CMK (cell line): ENCODE measurements around the gene PPP2R5A.
"Not testable (repeated sequence)": the region's sequence is repeated elsewhere in the genome, so short reads cannot be mapped to it uniquely, and the experiment has no call there.

Experiments used
- DNase-seq: peaks from one replicate; pipeline ENCODE4 v3.0.0-alpha.2; 2010; ENCODE audit warnings: low read depth

The PPP2R5A gene

DNA sequence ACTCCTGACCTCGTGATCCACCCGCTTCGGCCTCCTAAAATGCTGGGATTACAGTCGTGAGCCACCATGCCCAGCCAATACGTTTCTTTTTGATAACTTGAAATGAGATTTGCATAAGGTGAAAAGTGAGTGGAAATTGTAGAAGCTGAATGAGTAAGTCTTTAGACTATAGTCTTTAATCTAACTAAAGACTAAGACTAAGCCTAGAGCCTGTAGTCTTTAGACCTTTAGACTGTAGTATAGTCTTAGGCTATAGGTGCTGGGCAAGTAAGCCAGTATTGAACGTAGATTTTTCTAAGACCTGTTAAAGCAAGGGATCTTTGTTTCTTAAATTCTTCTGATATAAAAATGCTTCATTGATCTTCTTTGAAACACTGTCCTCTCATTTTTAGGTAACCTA lies 12.1 kb downstream of the PPP2R5A start:
- no peak for DNase-seq

- no peak for DNase-seq
Measured at GRCh38 chr1:212301580-212301979, 16.4 kb downstream of the PPP2R5A start.

GRCh38 chr1:212302745-212303383 lies 17.7 kb downstream of the PPP2R5A start:
- no peak for DNase-seq

DNA sequence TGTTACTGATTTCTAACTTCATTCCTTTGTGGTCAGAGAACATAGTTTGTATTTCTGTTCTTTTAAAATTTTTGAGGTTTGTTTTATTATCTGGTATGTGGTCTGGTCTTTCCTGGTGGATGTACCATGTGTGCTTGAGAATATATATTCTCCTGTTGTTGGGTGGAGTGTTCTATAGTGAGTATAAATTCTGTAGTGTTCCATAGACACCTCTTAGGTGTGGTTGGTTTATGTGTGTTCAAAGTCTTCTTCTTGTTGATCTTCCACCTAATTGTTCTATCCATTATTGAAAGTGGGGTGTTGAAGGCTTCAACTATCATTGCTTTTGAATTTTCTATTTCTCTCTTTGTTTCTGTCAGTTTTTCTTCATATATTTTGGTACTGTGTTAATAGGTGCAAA lies 20.1 kb downstream of the PPP2R5A start:
- DNase-seq, result no peak

- not testable (repeated sequence) for DNase-seq
Measured at GRCh38 chr1:212305984-212306452, 20.8 kb downstream of the PPP2R5A start.

- DNase-seq, result no peak
Measured at GRCh38 chr1:212309967-212310366, 24.8 kb downstream of the PPP2R5A start.

GRCh38 chr1:212310383-212310782 lies 25.2 kb downstream of the PPP2R5A start:
- DNase-seq, result no peak

DNA sequence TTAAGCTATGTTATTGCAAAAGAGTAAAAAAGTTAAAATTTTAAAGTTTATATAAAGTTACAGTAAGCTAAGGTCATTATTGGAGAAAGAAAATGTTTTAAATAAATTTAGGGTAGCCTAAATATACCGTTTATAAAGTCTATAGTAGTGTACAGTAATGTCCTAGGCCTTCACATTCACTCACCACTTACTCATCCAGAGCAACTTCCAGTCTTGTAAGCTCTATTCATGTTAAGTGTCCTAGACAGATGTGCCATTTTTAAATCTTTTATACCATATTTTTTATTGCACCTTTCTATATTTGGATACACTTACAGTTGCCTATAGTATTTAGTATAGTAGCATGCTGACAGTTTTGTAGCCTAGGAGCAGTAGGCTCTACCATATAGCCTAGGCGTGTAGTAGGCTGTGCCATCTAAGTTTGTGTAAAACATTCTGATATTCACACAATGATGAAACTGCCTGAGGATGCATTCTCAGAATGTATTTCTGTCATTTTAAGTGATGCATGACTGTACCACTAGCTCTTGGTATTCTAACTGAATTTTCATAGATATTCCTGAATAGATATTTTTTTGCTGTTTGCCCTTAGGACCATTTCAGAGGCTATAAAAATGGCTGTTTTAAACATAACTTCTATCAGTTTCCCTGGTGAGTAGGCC lies 26.8 kb downstream of the PPP2R5A start:
- DNase-seq, result no peak

DNA sequence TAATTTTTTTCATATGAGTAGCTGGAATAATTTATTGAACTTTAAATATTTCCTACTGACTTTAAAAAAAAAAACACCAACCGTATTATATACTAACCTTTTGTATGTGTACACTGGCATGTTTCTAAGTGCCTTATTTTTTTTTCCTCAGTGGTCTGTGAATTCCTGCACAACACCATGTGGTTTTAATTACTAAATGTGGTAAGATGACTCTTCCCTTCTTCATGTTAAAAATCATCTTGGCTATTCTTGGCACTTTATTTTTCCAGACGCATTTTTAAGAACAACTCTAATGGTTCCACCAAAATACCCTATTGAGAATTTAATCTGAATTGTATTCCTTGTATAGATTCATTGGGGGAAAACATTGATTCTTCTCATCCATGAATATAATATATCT lies 28.4 kb downstream of the PPP2R5A start:
- no peak for DNase-seq

DNA sequence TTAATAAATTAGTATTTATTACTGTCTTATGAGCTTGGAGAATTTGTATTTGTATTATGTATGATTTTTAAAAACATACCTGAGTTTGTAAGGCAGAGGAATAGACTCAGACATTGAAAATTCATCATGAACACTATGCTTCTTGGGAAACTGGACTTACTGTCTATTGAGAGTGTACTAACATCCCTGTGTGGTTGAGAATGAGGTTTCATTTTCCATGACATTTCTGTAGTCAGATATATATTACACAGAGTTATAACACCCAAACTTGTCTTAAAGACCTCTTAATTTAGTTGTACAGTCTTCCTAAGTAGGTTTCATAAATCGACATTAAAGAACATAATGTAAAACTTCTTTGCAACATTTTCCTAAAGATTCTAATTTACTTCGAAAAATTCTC lies 30.0 kb downstream of the PPP2R5A start:
- DNase-seq, result no peak

GRCh38 chr1:212315907-212316306 lies 30.7 kb downstream of the PPP2R5A start:
- DNase-seq, result no peak

DNA sequence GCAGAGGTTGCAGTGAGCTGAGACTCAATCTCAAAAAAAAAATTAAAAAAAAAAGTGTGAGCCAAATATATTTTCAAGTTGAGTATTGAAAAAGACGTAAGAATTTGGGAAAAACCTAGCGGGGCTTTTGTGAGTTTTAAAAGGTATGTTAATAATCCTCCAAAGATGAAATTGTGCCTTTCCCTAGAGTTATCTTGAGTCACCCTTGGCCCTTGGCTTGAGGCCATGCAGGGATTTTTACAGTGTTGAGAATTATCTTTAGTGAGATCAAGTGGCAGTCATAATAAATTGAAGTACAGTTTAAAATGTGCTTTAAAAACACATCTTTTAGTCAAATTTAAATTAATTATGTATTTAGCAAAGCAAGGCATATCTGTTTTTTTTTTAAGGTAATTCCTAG lies 32.7 kb downstream of the PPP2R5A start:
- no peak for DNase-seq

DNA sequence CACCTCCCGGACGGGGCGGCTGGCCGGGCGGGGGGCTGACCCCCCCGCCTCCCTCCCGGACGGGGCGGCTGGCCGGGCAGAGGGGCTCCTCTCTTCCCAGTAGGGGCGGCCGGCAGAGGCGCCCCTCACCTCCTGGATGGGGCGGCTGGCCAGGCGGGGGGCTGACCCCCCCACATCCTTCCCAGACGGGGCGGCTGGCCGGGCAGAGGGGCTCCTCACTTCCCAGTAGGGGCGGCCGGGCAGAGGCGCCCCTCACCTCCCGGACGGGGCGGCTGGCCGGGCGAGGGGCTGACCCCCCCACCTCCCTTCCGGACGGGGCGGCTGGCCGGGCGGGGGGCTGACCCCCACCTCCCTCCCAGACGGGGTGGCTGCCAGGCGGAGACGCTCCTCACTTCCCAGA lies 35.8 kb downstream of the PPP2R5A start:
- DNase-seq, result not testable (repeated sequence)

DNA sequence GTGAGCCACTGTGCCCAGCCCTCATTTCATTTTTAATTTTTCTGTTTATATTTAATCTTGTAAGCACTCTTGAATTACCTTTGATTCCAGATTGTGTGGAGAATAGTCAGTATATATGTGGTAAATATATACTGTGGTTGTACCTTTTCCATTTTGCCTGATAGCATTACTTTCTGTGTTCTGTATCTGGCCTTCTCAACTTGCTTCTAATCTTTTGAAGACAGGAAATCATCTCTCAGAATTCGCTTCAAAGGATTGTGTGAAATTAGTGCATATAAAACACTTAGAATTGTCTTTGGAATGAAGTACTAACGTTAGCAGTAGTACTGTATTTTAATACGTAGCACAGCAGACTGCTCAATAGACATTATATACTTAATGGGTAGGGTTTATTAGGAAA lies 37.9 kb downstream of the PPP2R5A start:
- DNase-seq, result no peak

DNA sequence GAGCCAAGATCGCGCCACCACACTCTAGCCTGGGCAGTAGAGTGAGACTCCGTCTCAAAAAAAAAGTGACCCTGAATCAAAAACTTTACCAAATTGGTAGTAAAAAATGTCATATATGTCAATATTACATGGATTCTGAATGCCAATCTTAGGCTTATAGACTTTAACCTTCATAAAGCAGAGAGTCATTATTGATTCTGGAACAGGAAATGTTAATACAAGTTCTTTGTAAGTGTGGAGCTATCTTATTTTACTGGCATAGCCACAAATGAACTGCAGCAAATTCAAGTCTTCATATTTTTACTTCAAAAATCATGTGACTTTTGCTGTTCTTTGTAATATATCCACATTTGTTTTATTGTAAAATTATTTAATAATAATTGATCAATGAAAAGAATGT lies 41.3 kb downstream of the PPP2R5A start:
- no peak for DNase-seq

DNA sequence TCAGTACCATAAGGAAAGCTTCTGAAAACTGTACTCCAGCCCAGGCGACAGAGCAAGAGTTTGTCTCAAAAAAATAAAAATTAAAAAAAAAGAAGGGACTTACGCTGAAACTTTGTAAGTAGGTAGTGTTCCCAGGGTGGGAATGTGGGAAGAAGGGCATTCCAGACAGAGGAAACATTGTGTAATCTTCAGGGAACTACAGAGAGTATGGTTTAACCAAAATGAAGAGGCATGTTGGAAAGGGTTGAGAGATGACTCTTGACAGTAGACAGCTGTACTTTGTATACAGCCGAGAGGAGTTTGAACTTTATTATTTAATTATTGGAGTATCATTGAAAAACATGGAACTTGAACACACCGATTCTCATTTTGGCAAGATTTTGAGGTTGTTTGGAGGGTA lies 43.0 kb downstream of the PPP2R5A start:
- DNase-seq, result no peak

DNA sequence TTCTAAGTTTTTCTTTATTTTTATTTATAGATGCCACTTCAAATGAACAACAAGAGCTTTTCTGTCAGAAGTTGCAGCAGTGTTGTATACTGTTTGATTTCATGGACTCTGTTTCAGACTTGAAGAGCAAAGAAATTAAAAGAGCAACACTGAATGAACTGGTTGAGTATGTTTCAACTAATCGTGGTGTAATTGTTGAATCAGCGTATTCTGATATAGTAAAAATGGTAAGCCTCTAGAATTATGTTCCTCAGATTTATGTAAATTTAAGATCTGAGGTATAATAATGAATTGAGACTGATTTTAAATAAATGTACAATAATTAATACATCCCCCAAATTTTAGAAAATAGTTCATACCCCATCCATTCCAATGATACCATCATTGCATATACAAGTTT lies 43.9 kb downstream of the PPP2R5A start:
- no peak for DNase-seq

GRCh38 chr1:212341090-212341489 lies 55.9 kb downstream of the PPP2R5A start:
- DNase-seq, result no peak

GRCh38 chr1:212344905-212345304 lies 59.7 kb downstream of the PPP2R5A start:
- DNase-seq, result no peak

- DNase-seq, result no peak
Measured at GRCh38 chr1:212346601-212347000, 61.4 kb downstream of the PPP2R5A start.

DNA sequence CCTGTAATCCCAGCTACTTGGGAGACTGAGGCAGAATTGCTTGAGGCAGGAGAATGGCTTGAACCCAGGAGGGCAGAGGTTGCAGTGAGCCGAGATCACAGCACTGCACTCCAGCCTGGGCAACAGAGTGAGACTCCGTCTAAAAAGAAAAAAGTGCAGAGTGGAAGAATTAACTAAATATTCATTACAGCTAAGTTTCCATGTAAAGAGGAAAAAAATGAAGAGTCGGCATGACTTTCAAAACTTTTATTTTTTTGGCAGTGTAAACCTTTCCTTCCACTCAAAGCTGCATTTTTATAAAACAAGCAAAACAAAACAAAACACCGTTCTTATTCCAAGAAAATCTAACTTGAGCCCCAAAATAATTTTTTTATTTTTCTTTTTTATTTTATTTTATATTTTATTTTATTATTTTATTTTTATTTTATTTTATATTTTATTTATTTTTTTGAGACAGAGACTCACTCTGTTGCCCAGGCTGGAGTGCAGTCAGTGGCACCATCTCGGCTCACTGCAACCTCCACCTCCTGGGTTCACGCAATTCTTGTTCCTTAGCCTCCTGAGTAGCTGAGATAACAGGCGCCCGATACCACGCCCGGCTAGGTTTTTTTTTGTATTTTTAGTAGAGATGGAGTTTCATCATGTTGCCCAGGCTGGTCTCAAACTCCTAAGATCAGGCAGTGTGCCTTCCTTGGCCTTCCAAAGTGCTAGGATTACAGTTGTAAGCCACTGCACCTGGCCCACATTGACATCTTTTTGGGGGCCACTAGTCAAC lies 66.6 kb downstream of the PPP2R5A start:
- no peak for DNase-seq

DNA sequence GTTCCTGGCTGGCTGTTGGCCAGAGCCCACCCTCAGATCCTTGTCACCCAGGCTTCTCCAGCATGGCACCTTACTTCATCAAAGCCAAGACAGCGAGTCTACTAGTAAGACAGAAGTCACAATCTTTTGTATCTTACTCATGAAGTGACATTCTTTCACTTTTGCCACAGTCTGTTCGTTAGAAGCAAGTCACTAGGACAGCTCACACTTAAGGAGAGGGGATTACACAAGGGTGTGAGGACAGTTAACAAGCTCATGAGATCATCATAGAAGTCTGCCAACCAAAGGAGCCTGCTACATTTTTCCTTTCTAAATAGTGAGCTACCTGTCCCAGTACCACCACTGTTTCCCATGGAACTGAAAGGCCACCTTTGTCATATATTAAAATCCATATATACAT lies 68.0 kb downstream of the PPP2R5A start:
- DNase-seq, result no peak

GRCh38 chr1:212354464-212354863 lies 69.3 kb downstream of the PPP2R5A start:
- no peak for DNase-seq
